ENCODE data around the gene ARHGDIB.

- TF ChIP-seq CTCF (IDR thresholded peaks at IDR 0.05) (no peak), POLR2A (IDR thresholded peaks at IDR 0.05) (no peak)
Measured at GRCh38 chr12:14975457-14975856, 14.1 kb upstream of the ARHGDIB start.

Data from adrenal gland (tissue), 5 donors.